HUES48 (cell line): Measurements from ENCODE around the gene CST9.

ENCODE experiments used
- H3K27ac ChIP-seq: one replicate; pipeline ENCODE4 v1.7.0; 2013; ENCODE audit warnings: low read depth, low read length, inconsistent platforms
- H3K27me3 ChIP-seq: 2 replicates; pipeline ENCODE4 v1.6.1; 2013; ENCODE audit warnings: mild to moderate bottlenecking, low read length; ENCODE audit not compliant: control insufficient read depth, insufficient read depth
- H3K36me3 ChIP-seq: 2 replicates; pipeline ENCODE4 v1.6.1; 2013; ENCODE audit warnings: low read length; ENCODE audit not compliant: control insufficient read depth, insufficient read depth
- H3K4me1 ChIP-seq: 2 replicates; pipeline ENCODE4 v1.6.1; 2013; ENCODE audit warnings: mild to moderate bottlenecking, low read length; ENCODE audit not compliant: control insufficient read depth, insufficient read depth
- H3K4me3 ChIP-seq: 2 replicates; pipeline ENCODE4 v1.5.1; 2013; ENCODE audit warnings: mild to moderate bottlenecking, low read depth, low read length
- H3K9ac ChIP-seq: 2 replicates; pipeline ENCODE4 v1.6.1; 2013; ENCODE audit warnings: mild to moderate bottlenecking, low read depth, low read length, moderate library complexity
- H3K9me3 ChIP-seq: 2 replicates; pipeline ENCODE4 v1.6.1; 2013; ENCODE audit warnings: low read length; ENCODE audit not compliant: control insufficient read depth, insufficient read depth

The CST9 gene

DNA sequence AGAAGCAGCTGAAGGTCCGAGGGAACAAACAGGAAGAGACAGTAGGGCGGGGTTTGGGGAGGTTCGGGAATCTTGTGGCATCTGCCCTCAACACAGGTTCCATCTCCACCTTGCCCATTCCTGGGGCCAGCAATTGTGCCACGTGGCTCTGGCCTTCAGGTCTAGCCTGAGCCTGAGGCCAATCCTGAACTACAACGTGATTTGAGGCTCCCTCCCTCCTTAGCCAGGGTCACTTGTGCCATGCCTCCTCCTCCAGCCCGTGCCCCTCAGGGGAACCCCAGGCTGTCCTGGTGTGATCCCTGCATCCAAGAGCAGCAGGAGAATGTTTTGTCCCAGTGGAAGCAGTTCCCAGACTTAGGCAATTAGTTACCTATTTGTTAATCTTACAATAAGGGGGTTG is 3.0 kb downstream of the CST9 start:
- Histone ChIP-seq H3K9ac (no peak overlapping the region), H3K4me1 (peaks cover 5% of the 10 kb centered on the region; the same call in 1 of the 2 replicates), H3K27ac (no peak overlapping the region), H3K4me3 (no peak overlapping the region), H3K27me3 (no peaks in the 10 kb centered on the region), H3K9me3 (no peaks in the 10 kb centered on the region), H3K36me3 (no peaks in the 10 kb centered on the region)

- no peak overlapping the region for H3K27ac ChIP-seq
- H3K4me1 ChIP-seq = peaks cover 5% of the 10 kb centered on the region; the same call in 1 of the 2 replicates
- no peaks in the 10 kb centered on the region for H3K27me3 ChIP-seq
- H3K4me3 ChIP-seq = no peak overlapping the region
- no peak overlapping the region for H3K9ac ChIP-seq
- H3K9me3 ChIP-seq = no peaks in the 10 kb centered on the region
- H3K36me3 ChIP-seq = no peaks in the 10 kb centered on the region
These were observed 3.5 kb downstream of the CST9 start for GRCh38 chr20:23602241-23602640.

GRCh38 chr20:23601715-23602114 is 4.0 kb downstream of the CST9 start:
- Histone ChIP-seq H3K4me1 (peaks cover 5% of the 10 kb centered on the region; the same call in 1 of the 2 replicates), H3K9ac (no peak overlapping the region), H3K27me3 (no peaks in the 10 kb centered on the region), H3K36me3 (no peaks in the 10 kb centered on the region), H3K4me3 (no peak overlapping the region), H3K9me3 (no peaks in the 10 kb centered on the region), H3K27ac (no peak overlapping the region)

- Histone ChIP-seq H3K27ac (no peak overlapping the region), H3K9me3 (no peaks in the 10 kb centered on the region), H3K9ac (no peak overlapping the region), H3K36me3 (no peaks in the 10 kb centered on the region), H3K27me3 (no peaks in the 10 kb centered on the region), H3K4me1 (peaks cover 8% of the 10 kb centered on the region), H3K4me3 (no peak overlapping the region)
These were observed 7.2 kb downstream of the CST9 start for GRCh38 chr20:23598481-23598880.

DNA sequence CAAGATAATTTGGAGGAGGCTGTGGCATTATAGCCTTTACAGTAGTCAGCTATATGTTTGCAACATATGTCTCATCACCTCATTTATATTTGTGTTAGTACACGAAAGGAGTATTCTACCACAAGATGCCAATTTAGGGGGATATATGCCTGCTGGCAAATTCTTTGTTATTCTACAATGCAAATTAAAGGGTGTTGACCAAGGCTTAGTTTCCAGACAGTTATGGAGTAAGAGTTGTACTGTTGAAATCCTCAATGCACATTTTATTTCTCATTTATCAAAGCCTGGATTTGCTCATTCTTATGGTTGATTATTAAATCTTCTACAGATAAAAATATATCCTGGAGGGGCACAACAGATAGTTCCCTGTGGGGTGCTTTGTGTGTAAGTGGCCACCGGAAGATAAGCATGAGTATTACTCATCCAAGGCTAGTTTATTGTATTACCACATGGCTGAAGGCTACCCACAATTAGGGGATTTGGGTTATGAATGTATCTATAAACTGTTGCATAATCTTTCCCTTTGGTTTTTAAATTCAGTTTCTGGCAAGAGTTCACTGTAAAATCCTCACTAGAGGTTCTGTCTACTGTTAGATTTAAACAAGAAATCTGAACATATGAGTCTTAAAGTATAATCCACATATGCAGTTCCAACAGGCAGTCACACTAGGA is 9.0 kb downstream of the CST9 start:
- Histone ChIP-seq H3K4me1 (peaks cover 8% of the 10 kb centered on the region), H3K9ac (no peak overlapping the region), H3K4me3 (no peak overlapping the region), H3K27ac (no peak overlapping the region), H3K27me3 (no peaks in the 10 kb centered on the region), H3K9me3 (no peaks in the 10 kb centered on the region), H3K36me3 (no peaks in the 10 kb centered on the region)

- Histone ChIP-seq H3K9me3 (no peaks in the 10 kb centered on the region), H3K36me3 (no peaks in the 10 kb centered on the region), H3K9ac (no peak overlapping the region), H3K4me3 (no peak overlapping the region), H3K4me1 (peaks cover 8% of the 10 kb centered on the region), H3K27me3 (no peaks in the 10 kb centered on the region), H3K27ac (no peak overlapping the region)
These were observed 9.8 kb downstream of the CST9 start for GRCh38 chr20:23595941-23596340.

- H3K27me3 ChIP-seq = no peaks in the 10 kb centered on the region
- H3K27ac ChIP-seq = no peak overlapping the region
- no peaks in the 10 kb centered on the region; the same call in 1 of the 2 replicates for H3K4me1 ChIP-seq
- H3K9me3 ChIP-seq = no peaks in the 10 kb centered on the region
- no peak overlapping the region for H3K4me3 ChIP-seq
- no peak overlapping the region for H3K9ac ChIP-seq
- H3K36me3 ChIP-seq = no peaks in the 10 kb centered on the region
These were observed 17.0 kb downstream of the CST9 start for GRCh38 chr20:23588434-23589403.

DNA sequence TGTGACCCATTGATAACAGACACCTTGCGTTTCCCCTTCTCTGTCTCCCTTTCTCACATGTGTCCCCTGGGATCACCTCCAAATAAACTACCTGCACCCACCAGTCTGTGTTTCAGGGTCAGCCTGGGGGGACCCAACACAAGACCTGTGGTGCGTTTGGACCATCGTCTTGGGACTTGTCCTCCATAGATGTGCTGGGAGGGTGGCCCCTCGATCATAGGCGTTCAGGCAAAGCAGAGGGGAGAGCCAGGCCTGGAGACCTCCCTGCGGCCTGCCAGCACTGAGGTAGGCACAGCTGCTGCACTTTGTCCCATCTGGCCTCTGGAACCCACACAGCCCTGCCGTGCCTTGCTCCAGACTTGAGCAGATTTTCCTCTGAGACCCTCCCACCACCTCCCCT is 18.1 kb downstream of the CST9 start:
- Histone ChIP-seq H3K27ac (no peak overlapping the region), H3K9me3 (no peaks in the 10 kb centered on the region), H3K9ac (no peak overlapping the region), H3K4me1 (no peaks in the 10 kb centered on the region; the same call in 1 of the 2 replicates), H3K27me3 (no peaks in the 10 kb centered on the region), H3K36me3 (no peaks in the 10 kb centered on the region), H3K4me3 (no peak overlapping the region)

GRCh38 chr20:23586735-23587525 is 18.8 kb downstream of the CST9 start:
- Histone ChIP-seq H3K9ac (no peak overlapping the region), H3K27ac (no peak overlapping the region), H3K4me3 (no peak overlapping the region), H3K27me3 (no peaks in the 10 kb centered on the region), H3K9me3 (no peaks in the 10 kb centered on the region), H3K4me1 (no peaks in the 10 kb centered on the region; the same call in 1 of the 2 replicates), H3K36me3 (no peaks in the 10 kb centered on the region)

- Histone ChIP-seq H3K4me3 (no peak overlapping the region), H3K27me3 (no peaks in the 10 kb centered on the region), H3K4me1 (no peaks in the 10 kb centered on the region; the same call in 1 of the 2 replicates), H3K36me3 (no peaks in the 10 kb centered on the region), H3K9me3 (no peaks in the 10 kb centered on the region), H3K27ac (no peak overlapping the region), H3K9ac (no peak overlapping the region)
These were observed 19.6 kb downstream of the CST9 start for GRCh38 chr20:23585808-23586734.
